Kidney epithelial cell (primary cell): ENCODE measurements around the gene HARBI1. TPM values are rescaled to one million over a fixed set of nuclear protein-coding genes. Genes with fewer than 3 reads are reported as not detected.

ENCODE experiments used
- DNase-seq: peaks from one replicate; pipeline ENCODE4 v3.0.0-alpha.2; 2010; ENCODE audit warnings: low read depth
- H3K27me3 ChIP-seq: 2 replicates; pipeline ENCODE4 v1.6.0; 2011; ENCODE audit warnings: low read length; ENCODE audit not compliant: control insufficient read depth, insufficient read depth
- H3K36me3 ChIP-seq: 2 replicates; pipeline ENCODE4 v1.5.1; 2011; ENCODE audit warnings: low read length; ENCODE audit not compliant: control insufficient read depth, insufficient read depth
- H3K4me3 ChIP-seq: 2 replicates; pipeline ENCODE4 v1.5.1; 2011; ENCODE audit warnings: low read depth, mild to moderate bottlenecking, control low read depth, low read length
- total RNA-seq: library from RNA; depleted of rRNA; stranded (reverse); fragments of >200 nt; gene quantifications from 2 replicates; pipeline ENCODE4 v1.2.3, GENCODE V29; 2015
- TF ChIP-seq, protein P1 (sequence below): IDR thresholded peaks from 2 replicates; pipeline ENCODE4 v1.5.1; 2011; ENCODE audit warnings: mild to moderate bottlenecking, moderate library complexity, low read length, control low read depth, inconsistent platforms; ENCODE audit not compliant: insufficient read depth, poor library complexity, severe bottlenecking

Gene HARBI1
- total RNA-seq, 1 donor from 2014 or later: 8.0 TPM

DNA sequence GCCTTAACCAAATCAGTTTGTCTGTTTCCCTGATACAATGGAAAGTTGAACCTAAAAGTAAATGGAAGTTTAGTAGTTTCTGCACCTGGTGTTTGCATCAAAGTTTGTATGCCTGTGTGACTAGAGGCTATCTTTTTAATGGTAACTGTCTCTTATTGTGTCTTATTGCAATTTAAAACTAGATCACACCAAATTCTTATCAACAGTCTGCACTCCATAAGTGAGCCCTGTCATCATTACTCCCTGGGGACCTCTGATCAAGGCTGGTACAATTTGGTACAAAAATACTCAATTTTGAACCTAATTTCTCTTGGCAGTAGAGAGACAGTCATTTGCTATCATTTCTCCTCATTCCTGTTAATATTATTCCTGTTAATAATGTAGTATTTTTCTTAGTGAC, 45.3 kb upstream of the HARBI1 start:
- Histone ChIP-seq H3K36me3 (peaks cover 2% of the 10 kb centered on the region), H3K27me3 (no peaks in the 10 kb centered on the region), H3K4me3 (no peak overlapping the region)
- TF ChIP-seq, protein P1, sequence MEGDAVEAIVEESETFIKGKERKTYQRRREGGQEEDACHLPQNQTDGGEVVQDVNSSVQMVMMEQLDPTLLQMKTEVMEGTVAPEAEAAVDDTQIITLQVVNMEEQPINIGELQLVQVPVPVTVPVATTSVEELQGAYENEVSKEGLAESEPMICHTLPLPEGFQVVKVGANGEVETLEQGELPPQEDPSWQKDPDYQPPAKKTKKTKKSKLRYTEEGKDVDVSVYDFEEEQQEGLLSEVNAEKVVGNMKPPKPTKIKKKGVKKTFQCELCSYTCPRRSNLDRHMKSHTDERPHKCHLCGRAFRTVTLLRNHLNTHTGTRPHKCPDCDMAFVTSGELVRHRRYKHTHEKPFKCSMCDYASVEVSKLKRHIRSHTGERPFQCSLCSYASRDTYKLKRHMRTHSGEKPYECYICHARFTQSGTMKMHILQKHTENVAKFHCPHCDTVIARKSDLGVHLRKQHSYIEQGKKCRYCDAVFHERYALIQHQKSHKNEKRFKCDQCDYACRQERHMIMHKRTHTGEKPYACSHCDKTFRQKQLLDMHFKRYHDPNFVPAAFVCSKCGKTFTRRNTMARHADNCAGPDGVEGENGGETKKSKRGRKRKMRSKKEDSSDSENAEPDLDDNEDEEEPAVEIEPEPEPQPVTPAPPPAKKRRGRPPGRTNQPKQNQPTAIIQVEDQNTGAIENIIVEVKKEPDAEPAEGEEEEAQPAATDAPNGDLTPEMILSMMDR: no peak
- DNase-seq: no peak

GRCh38 chr11:46661836-46662235, 44.8 kb upstream of the HARBI1 start:
- peaks cover 2% of the 10 kb centered on the region for H3K36me3 ChIP-seq
- TF ChIP-seq, protein P1: no peak

DNA sequence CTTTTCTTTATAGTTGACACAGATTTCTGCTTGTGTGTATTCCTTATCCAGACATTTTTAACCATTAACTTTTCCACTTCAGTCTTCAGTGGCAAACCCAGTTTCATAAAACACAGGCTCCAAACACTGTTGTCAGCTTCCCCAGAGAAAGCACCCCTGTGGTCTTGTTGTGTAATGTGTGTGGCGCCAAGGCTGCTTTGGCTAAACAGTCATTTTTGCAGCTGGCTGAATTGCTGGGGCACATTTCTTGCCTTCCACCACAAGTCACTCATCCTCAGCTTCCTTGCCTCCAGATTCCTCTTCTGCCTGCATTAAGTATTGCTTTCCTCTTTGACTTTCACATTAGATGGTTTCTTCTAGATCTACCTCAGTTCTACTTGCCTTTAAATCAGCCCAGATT, 42.9 kb upstream of the HARBI1 start:
- H3K4me3 ChIP-seq: no peak overlapping the region
- no peaks in the 10 kb centered on the region for H3K27me3 ChIP-seq
- TF ChIP-seq, protein P1: no peak
- DNase-seq: no peak
- H3K36me3 ChIP-seq: peaks cover 2% of the 10 kb centered on the region

More at GRCh38 chr11:46661836-46662235, 44.8 kb upstream of the HARBI1 start:
- Histone ChIP-seq H3K4me3 (no peak overlapping the region), H3K27me3 (no peaks in the 10 kb centered on the region)
- DNase-seq: no peak

DNA sequence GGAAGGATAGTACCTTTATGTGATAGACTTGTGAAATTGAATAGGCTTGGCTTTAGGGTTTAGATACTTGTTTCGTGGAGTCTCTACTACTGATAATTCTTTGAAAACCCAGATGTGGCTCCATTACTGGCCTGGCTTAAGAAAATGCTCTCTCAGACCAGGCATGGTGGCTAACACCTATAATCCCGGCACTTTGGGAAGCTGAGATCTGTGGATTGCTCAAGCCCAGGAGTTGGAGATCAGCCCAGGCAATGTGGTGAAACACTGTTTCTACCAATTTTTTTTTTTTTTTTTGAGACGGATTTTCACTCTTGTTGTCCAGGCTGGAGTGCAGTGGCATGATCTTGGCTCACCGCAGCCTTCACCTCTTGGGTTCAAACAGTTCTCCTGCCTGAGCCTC, 41.2 kb upstream of the HARBI1 start:
- TF ChIP-seq, protein P1: no peak
- DNase-seq: no peak
- Histone ChIP-seq H3K27me3 (no peaks in the 10 kb centered on the region), H3K4me3 (no peak overlapping the region), H3K36me3 (peaks cover 2% of the 10 kb centered on the region)

- H3K27me3 ChIP-seq: no peaks in the 10 kb centered on the region
- no peak for DNase-seq
- H3K4me3 ChIP-seq: no peak overlapping the region
- peaks cover 2% of the 10 kb centered on the region for H3K36me3 ChIP-seq
- TF ChIP-seq, protein P1: no peak
Measured at GRCh38 chr11:46657186-46657585, 40.2 kb upstream of the HARBI1 start.

- no peak for DNase-seq
- peaks cover 4% of the 10 kb centered on the region for H3K36me3 ChIP-seq
- no peak overlapping the region for H3K4me3 ChIP-seq
- TF ChIP-seq, protein P1: no peak
- no peaks in the 10 kb centered on the region for H3K27me3 ChIP-seq
Measured at GRCh38 chr11:46655631-46656030, 38.6 kb upstream of the HARBI1 start.
